GM21529 (cell line): ENCODE measurements around the gene NR5A2.

Experiments used
- ATAC-seq: cut with Tn5 transposase; IDR thresholded peaks from one replicate; pipeline ENCODE4 v1.9.1; 2021; ENCODE audit not compliant: unreplicated experiment

NR5A2 gene

GRCh38 chr1:200035956-200036618 lies 8.6 kb downstream of the NR5A2 start:
- no peak for ATAC-seq

- ATAC-seq: no peak
Observed at GRCh38 chr1:200036619-200037270, 9.2 kb downstream of the NR5A2 start.

- ATAC-seq: no peak
Observed at GRCh38 chr1:200037501-200037900, 10.0 kb downstream of the NR5A2 start.

GRCh38 chr1:200037904-200038303 lies 10.4 kb downstream of the NR5A2 start:
- ATAC-seq: no peak

GRCh38 chr1:200038325-200038980 lies 10.9 kb downstream of the NR5A2 start:
- ATAC-seq: no peak

GRCh38 chr1:200038981-200039848 lies 11.7 kb downstream of the NR5A2 start:
- ATAC-seq: no peak

- no peak for ATAC-seq
Observed at GRCh38 chr1:200039849-200040474, 12.5 kb downstream of the NR5A2 start.

- no peak for ATAC-seq
Observed at GRCh38 chr1:200040481-200041138, 13.1 kb downstream of the NR5A2 start.

GRCh38 chr1:200041337-200042118 lies 14.0 kb downstream of the NR5A2 start:
- ATAC-seq: no peak

GRCh38 chr1:200042119-200042551 lies 14.6 kb downstream of the NR5A2 start:
- no peak for ATAC-seq

- no peak for ATAC-seq
Observed at GRCh38 chr1:200042552-200043335, 15.2 kb downstream of the NR5A2 start.

- no peak for ATAC-seq
Observed at GRCh38 chr1:200043336-200043668, 15.8 kb downstream of the NR5A2 start.

GRCh38 chr1:200046115-200046514 lies 18.6 kb downstream of the NR5A2 start:
- ATAC-seq: no peak

- ATAC-seq: no peak
Observed at GRCh38 chr1:200048244-200048643, 20.7 kb downstream of the NR5A2 start.

- no peak for ATAC-seq
Observed at GRCh38 chr1:200049810-200050209, 22.3 kb downstream of the NR5A2 start.

GRCh38 chr1:200051620-200052019 lies 24.1 kb downstream of the NR5A2 start:
- no peak for ATAC-seq

GRCh38 chr1:200053091-200053490 lies 25.6 kb downstream of the NR5A2 start:
- ATAC-seq: no peak

- ATAC-seq: no peak
Observed at GRCh38 chr1:200053646-200054045, 26.1 kb downstream of the NR5A2 start.

- no peak for ATAC-seq
Observed at GRCh38 chr1:200058341-200058740, 30.8 kb downstream of the NR5A2 start.
